SIG-M5 treated with dmso at 0.1 percent for 504 hours (cell line): ENCODE results near the gene ARAP1.
"Not testable (repeated sequence)": the region's sequence is repeated elsewhere in the genome, so short reads cannot be mapped to it uniquely, and the experiment has no call there.

ENCODE experiments used
- DNase-seq: peaks from one replicate; lab custom pipeline; 2025; ENCODE audit not compliant: unreplicated experiment; lab: John Stamatoyannopoulos, UW

The ARAP1 gene

GRCh38 chr11:72752088-72752914 is at the start of gene ARAP1:
ARAP1 (minus strand) TSS chr11:72752408; CDS start chr11:72727128, 25,280 bp downstream.
- peak; percentile 76 for DNase-seq

- DNase-seq = no peak
Measured at GRCh38 chr11:72799441-72799840, 47.2 kb upstream of the ARAP1 start.

GRCh38 chr11:72798361-72798760 is 46.2 kb upstream of the ARAP1 start:
- DNase-seq = no peak

- peak; percentile 90 for DNase-seq
Measured at GRCh38 chr11:72793425-72794367, 41.5 kb upstream of the ARAP1 start, which contains the start of gene STARD10. STARD10 (minus strand) TSS chr11:72794047; CDS start chr11:72781181, 12,866 bp downstream.

GRCh38 chr11:72793076-72793424 is 40.8 kb upstream of the ARAP1 start:
- DNase-seq = no peak

GRCh38 chr11:72792437-72793021 is 40.3 kb upstream of the ARAP1 start:
- DNase-seq = no peak

- DNase-seq = not testable (repeated sequence)
Measured at GRCh38 chr11:72791228-72791627, 39.0 kb upstream of the ARAP1 start.

GRCh38 chr11:72789493-72790131 is 37.4 kb upstream of the ARAP1 start:
- no peak for DNase-seq

- DNase-seq = no peak
Measured at GRCh38 chr11:72788241-72788640, 36.0 kb upstream of the ARAP1 start.

GRCh38 chr11:72787216-72788104 is 35.3 kb upstream of the ARAP1 start:
- peak; percentile 67 for DNase-seq

GRCh38 chr11:72786305-72787215 is 34.4 kb upstream of the ARAP1 start:
- peak; percentile 56 for DNase-seq

- no peak for DNase-seq
Measured at GRCh38 chr11:72784662-72785061, 32.5 kb upstream of the ARAP1 start.

- DNase-seq = no peak
Measured at GRCh38 chr11:72783144-72783905, 31.1 kb upstream of the ARAP1 start.

- no peak for DNase-seq
Measured at GRCh38 chr11:72782081-72782920, 30.1 kb upstream of the ARAP1 start.

- no peak for DNase-seq
Measured at GRCh38 chr11:72781313-72782080, 29.3 kb upstream of the ARAP1 start.

- peak; percentile 21 for DNase-seq
Measured at GRCh38 chr11:72781063-72781312, 28.8 kb upstream of the ARAP1 start.
